K562 (cell line): Measurements from ENCODE around the gene PHACTR3. TPM values are rescaled to one million over a fixed set of nuclear protein-coding genes. Genes with fewer than 3 reads are reported as not detected.

ENCODE experiments used
- SAP30 ChIP-seq: fragments of 200-600 bp; sonication (generic); IDR thresholded peaks from 2 replicates; pipeline ENCODE4 v1.6.1; 2012; ENCODE audit warnings: borderline replicate concordance, low read depth, mild to moderate bottlenecking, moderate library complexity, low read length, control low read depth, inconsistent platforms; ENCODE audit not compliant: insufficient read depth, poor library complexity, severe bottlenecking
- ZNF778 ChIP-seq: fragments of 450-650 bp; formaldehyde crosslinking; IDR thresholded peaks from 2 replicates; pipeline ENCODE4 v1.4.0; 2020; ENCODE audit warnings: mild to moderate bottlenecking, moderate library complexity
- polyA plus RNA-seq, 8 experiments: library from polyadenylated mRNA; depleted of rRNA in 4 of 8; stranded (reverse) in 5 of 8; unstranded in 3 of 8; fragments of >200 nt; fragmentation: Nextera tagmentation in 2 of 8; fragmentation: Illumina TruSeq in 1 of 8; extraction: Ambion mirVana in 2 of 8; extraction: Trizol in 1 of 8; gene quantifications; 2 replicates each; pipeline versions ENCODE4 v1.2.1 to v1.2.3, GENCODE V29; 2011 to 2014; ENCODE audit warnings: inconsistent platforms in 1 of 8, missing spikeins in 1 of 8
- total RNA-seq, 7 experiments: library from RNA; depleted of rRNA in 6 of 7; stranded (reverse); fragments of >200 nt in 6 of 7; fragmentation: Illumina TruSeq in 2 of 7; extraction: Trizol in 2 of 7; gene quantifications; 2 replicates each; pipeline versions ENCODE4 v1.2.1 to v1.2.3, GENCODE V29; 2011 to 2021; ENCODE audit warnings: low replicate concordance in 1 of 7
- TF ChIP-seq, protein P1 (sequence below): fragments of 450-650 bp; IDR thresholded peaks from 2 replicates; pipeline ENCODE4 v1.6.1; 2017; ENCODE audit warnings: antibody characterized with exemption, mild to moderate bottlenecking
- TF ChIP-seq, protein P2 (sequence below): sonication (generic); formaldehyde crosslinking; IDR thresholded peaks from 2 replicates; pipeline ENCODE4 v1.9.0; 2022; ENCODE audit warnings: mild to moderate bottlenecking, missing genetic modification reagents

The PHACTR3 gene
- total and polyA plus RNA-seq, 9 of the 15 experiments (the other 6 are each of a cell fraction or from before 2014, with no cell fraction given), result not detected

GRCh38 chr20:59821788-59822187, 217.4 kb downstream of the PHACTR3 start (continued):
- TF ChIP-seq, protein P1, sequence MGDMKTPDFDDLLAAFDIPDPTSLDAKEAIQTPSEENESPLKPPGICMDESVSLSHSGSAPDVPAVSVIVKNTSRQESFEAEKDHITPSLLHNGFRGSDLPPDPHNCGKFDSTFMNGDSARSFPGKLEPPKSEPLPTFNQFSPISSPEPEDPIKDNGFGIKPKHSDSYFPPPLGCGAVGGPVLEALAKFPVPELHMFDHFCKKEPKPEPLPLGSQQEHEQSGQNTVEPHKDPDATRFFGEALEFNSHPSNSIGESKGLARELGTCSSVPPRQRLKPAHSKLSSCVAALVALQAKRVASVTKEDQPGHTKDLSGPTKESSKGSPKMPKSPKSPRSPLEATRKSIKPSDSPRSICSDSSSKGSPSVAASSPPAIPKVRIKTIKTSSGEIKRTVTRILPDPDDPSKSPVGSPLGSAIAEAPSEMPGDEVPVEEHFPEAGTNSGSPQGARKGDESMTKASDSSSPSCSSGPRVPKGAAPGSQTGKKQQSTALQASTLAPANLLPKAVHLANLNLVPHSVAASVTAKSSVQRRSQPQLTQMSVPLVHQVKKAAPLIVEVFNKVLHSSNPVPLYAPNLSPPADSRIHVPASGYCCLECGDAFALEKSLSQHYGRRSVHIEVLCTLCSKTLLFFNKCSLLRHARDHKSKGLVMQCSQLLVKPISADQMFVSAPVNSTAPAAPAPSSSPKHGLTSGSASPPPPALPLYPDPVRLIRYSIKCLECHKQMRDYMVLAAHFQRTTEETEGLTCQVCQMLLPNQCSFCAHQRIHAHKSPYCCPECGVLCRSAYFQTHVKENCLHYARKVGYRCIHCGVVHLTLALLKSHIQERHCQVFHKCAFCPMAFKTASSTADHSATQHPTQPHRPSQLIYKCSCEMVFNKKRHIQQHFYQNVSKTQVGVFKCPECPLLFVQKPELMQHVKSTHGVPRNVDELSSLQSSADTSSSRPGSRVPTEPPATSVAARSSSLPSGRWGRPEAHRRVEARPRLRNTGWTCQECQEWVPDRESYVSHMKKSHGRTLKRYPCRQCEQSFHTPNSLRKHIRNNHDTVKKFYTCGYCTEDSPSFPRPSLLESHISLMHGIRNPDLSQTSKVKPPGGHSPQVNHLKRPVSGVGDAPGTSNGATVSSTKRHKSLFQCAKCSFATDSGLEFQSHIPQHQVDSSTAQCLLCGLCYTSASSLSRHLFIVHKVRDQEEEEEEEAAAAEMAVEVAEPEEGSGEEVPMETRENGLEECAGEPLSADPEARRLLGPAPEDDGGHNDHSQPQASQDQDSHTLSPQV, result no peak
- TF ChIP-seq, protein P2, sequence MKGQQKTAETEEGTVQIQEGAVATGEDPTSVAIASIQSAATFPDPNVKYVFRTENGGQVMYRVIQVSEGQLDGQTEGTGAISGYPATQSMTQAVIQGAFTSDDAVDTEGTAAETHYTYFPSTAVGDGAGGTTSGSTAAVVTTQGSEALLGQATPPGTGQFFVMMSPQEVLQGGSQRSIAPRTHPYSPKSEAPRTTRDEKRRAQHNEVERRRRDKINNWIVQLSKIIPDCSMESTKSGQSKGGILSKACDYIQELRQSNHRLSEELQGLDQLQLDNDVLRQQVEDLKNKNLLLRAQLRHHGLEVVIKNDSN (CRISPR knock-in tag), result no peak
- TF ChIP-seq ZNF778 (CRISPR knock-in tag), result no peak
- TF ChIP-seq SAP30, result no peak
